ENCODE measurements around the gene GPC3. TPM values are rescaled to one million over a fixed set of nuclear protein-coding genes. Genes with fewer than 3 reads are reported as not detected.

Gene GPC3
- total RNA-seq, 1 donor from 2014 or later = 1,039 TPM

DNA sequence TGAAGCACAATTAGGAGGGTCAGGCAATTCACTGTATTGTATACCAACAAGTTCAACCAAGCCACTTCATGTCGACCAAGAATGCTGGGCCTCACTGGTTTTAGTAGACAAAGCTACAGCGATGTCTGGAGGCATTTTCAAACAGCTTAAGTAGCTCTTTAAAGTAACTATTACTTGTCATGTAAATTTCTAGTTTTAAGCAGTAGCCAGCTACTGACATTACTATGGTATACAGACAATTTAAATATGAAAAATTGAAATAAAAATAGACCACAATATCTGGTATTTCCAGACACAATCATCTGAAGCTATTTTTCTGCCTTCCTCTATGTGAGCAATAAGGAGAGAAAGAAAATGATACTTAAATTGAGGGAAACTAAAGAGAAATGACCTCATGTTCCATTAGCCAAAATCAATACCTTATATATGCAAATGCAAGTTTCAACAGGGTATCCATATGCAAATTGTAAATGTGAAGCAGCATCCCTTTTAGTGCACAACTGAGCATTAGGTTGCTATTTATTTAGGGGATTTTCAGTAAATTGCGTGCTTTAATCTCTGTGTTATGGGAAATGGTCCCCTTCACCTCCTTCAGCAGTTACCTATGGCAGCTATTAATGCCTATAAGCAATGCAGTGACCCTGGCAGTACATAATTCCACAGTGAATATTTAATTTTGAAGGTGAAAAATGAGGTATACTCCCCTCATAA lies 119.5 kb downstream of the GPC3 start:
- Histone ChIP-seq H3F3A (ENCODE audit: low read depth) (no peaks in the 10 kb centered on the region), H3K27ac (no peak overlapping the region), H3K9ac (no peak overlapping the region), H3K4me3 (no peak overlapping the region), H3K4me1 (peaks cover 5% of the 10 kb centered on the region), H3K36me3 (peaks cover 5% of the 10 kb centered on the region), H3K79me2 (ENCODE audit: low read depth) (peaks cover 65% of the 10 kb centered on the region), H3K4me2 (no peak overlapping the region), H3K9me3 (ENCODE audit: low read depth) (no peaks in the 10 kb centered on the region), H3K27me3 (no peaks in the 10 kb centered on the region), H4K20me1 (ENCODE audit: low read depth) (no peaks in the 10 kb centered on the region), H2AFZ (replicated peaks) (no peak overlapping the region)
- TF ChIP-seq EZH2phosphoT487 (IDR thresholded peaks at IDR 0.05) (no peak), EZH2 (IDR thresholded peaks at IDR 0.05) (no peak), CTCF (IDR thresholded peaks at IDR 0.05) (no peak)
- DNase-seq (ENCODE audit: low spot score) = no peak
- H3K27ac Mint-ChIP-seq = no peak overlapping the region
- H3K36me3 Mint-ChIP-seq = peaks cover 13% of the 10 kb centered on the region
- H3K4me3 Mint-ChIP-seq = no peak overlapping the region
- peaks cover 2% of the 10 kb centered on the region for H3K27me3 Mint-ChIP-seq (ENCODE audit: insufficient read depth, low read depth)
- H3K9me3 Mint-ChIP-seq = peaks cover 11% of the 10 kb centered on the region
- H3K4me1 Mint-ChIP-seq = no peaks in the 10 kb centered on the region

DNA sequence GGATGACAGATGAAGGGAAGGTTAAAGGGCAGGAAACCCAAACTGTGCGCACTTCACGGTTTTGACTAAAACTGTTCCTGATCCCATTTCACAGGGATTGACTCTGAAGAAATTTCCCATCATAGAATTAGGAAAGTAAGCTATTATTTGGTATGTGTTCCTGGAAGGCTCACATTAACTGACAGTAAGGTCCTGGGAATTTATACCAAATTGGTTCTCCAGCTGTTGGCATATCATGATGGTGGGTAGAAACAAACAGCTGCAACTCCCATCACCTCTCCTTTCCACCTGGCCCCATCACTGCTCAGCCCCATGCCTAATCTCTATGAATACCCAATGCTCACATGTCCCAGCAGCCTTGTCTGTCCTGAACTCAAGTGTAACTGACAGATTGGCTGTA lies 121.2 kb downstream of the GPC3 start:
- Histone ChIP-seq H3F3A (ENCODE audit: low read depth) (no peaks in the 10 kb centered on the region), H3K4me3 (no peak overlapping the region), H2AFZ (replicated peaks) (no peak overlapping the region), H3K9ac (no peak overlapping the region), H3K4me2 (no peak overlapping the region), H3K4me1 (peaks cover 5% of the 10 kb centered on the region), H3K27ac (no peak overlapping the region), H4K20me1 (ENCODE audit: low read depth) (no peaks in the 10 kb centered on the region), H3K27me3 (no peaks in the 10 kb centered on the region), H3K9me3 (ENCODE audit: low read depth) (no peaks in the 10 kb centered on the region), H3K36me3 (peaks cover 3% of the 10 kb centered on the region), H3K79me2 (ENCODE audit: low read depth) (peaks cover 54% of the 10 kb centered on the region)
- peaks cover 6% of the 10 kb centered on the region for H3K4me1 Mint-ChIP-seq
- no peak overlapping the region for H3K4me3 Mint-ChIP-seq
- H3K27me3 Mint-ChIP-seq (ENCODE audit: insufficient read depth, low read depth) = peaks cover 2% of the 10 kb centered on the region
- H3K27ac Mint-ChIP-seq = peak overlapping the region; percentile 18
- peaks cover 11% of the 10 kb centered on the region for H3K36me3 Mint-ChIP-seq
- no peak for DNase-seq (ENCODE audit: low spot score)
- TF ChIP-seq EZH2phosphoT487 (IDR thresholded peaks at IDR 0.05) = no peak
- TF ChIP-seq CTCF (IDR thresholded peaks at IDR 0.05) = no peak
- no peak for TF ChIP-seq EZH2 (IDR thresholded peaks at IDR 0.05)
- peaks cover 11% of the 10 kb centered on the region for H3K9me3 Mint-ChIP-seq

DNA sequence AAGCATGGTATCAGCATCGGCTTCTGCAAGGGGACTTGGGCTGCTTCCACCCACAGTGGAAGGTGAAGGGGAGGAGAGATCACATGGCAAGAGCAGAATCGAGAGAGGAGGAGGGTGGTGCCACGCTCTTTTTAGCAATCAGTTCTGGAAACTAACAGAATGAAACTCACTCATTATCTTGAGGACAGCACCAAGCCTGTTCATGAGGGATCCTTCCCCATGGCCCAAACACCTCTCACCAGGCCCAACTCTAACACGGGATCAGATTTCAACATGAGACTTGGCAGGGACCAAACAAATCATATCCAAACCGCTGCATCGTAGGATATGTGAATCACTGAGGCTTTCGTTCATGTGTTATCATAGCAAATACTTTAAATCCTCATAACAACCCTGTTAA lies 125.5 kb downstream of the GPC3 start:
- Histone ChIP-seq H3F3A (ENCODE audit: low read depth) (no peaks in the 10 kb centered on the region), H3K4me1 (no peaks in the 10 kb centered on the region), H3K9me3 (ENCODE audit: low read depth) (no peaks in the 10 kb centered on the region), H3K79me2 (ENCODE audit: low read depth) (peaks cover 25% of the 10 kb centered on the region), H2AFZ (replicated peaks) (no peak overlapping the region), H3K27ac (no peak overlapping the region), H3K27me3 (no peaks in the 10 kb centered on the region), H4K20me1 (ENCODE audit: low read depth) (peaks cover 5% of the 10 kb centered on the region), H3K4me3 (no peak overlapping the region), H3K9ac (no peak overlapping the region), H3K36me3 (no peaks in the 10 kb centered on the region), H3K4me2 (no peak overlapping the region)
- Mint-ChIP-seq H3K9me3 (peaks cover 2% of the 10 kb centered on the region), H3K4me1 (peaks cover 6% of the 10 kb centered on the region), H3K27ac (no peak overlapping the region), H3K4me3 (no peak overlapping the region), H3K36me3 (peaks cover 2% of the 10 kb centered on the region), H3K27me3 (ENCODE audit: insufficient read depth, low read depth) (peaks cover 2% of the 10 kb centered on the region)
- no peak for DNase-seq (ENCODE audit: low spot score)
- TF ChIP-seq EZH2 (IDR thresholded peaks at IDR 0.05) (no peak), EZH2phosphoT487 (IDR thresholded peaks at IDR 0.05) (no peak), CTCF (IDR thresholded peaks at IDR 0.05) (no peak)
